Panc1 (cell line): ENCODE measurements around the gene NCOA3. TPM values are rescaled to one million over a fixed set of nuclear protein-coding genes. Genes with fewer than 3 reads are reported as not detected.

Experiments used
- ATAC-seq: fragments of 200-7000 bp; cut with Tn5 transposase; 2 replicates; pipeline ENCODE4 v1.9.1; 2020; ENCODE audit warnings: mild to moderate bottlenecking, moderate library complexity
- BruUV-seq: library from RNA; stranded (reverse); fragments of 400-500 nt; replicated peaks from 2 replicates; lab custom pipeline; 2021; lab: Mats Ljungman, UMichigan
- CTCF ChIA-PET: fragments of 300-600 bp; sonication (Branson Sonifier 250); formaldehyde crosslinking; loops from one replicate; lab custom pipeline; 2022; ENCODE audit warnings: antibody characterized with exemption; lab: Charles Lee
- POLR2A ChIA-PET: fragments of 300-600 bp; sonication (Branson Sonifier 250); formaldehyde crosslinking; loops from one replicate; lab custom pipeline; 2022; ENCODE audit warnings: antibody characterized with exemption; lab: Charles Lee
- DNase-seq: peaks from one replicate; pipeline ENCODE4 v3.0.0-alpha.2; 2010; ENCODE audit warnings: low read depth, low spot score
- H3K27ac ChIP-seq: 2 replicates; pipeline ENCODE4 v1.5.1; 2011; ENCODE audit warnings: mild to moderate bottlenecking, low read length, inconsistent platforms
- H3K27me3 ChIP-seq: fragments of 200-500 bp; sonication (Bioruptor generic); 2 replicates; pipeline ENCODE4 v1.6.0; 2014; ENCODE audit warnings: low read length, inconsistent platforms; ENCODE audit not compliant: control insufficient read depth, insufficient read depth
- H3K36me3 ChIP-seq: fragments of 200-500 bp; sonication (Bioruptor generic); 2 replicates; pipeline ENCODE4 v1.5.1; 2014; ENCODE audit warnings: inconsistent platforms, mild to moderate bottlenecking, low read length, moderate library complexity; ENCODE audit not compliant: control insufficient read depth, insufficient read depth
- H3K4me1 ChIP-seq: 2 replicates; pipeline ENCODE4 v1.5.1; 2011; ENCODE audit warnings: inconsistent platforms, mild to moderate bottlenecking, low read length, moderate library complexity; ENCODE audit not compliant: control insufficient read depth, insufficient read depth
- H3K4me3 ChIP-seq, 2 experiments: 2 replicates each; pipeline ENCODE4 v1.5.1; 2011 to 2012; ENCODE audit warnings: low read depth in 2 of 2, low read length in 2 of 2, mild to moderate bottlenecking in 2 of 2, inconsistent platforms in 1 of 2, moderate library complexity in 1 of 2
- H3K9me3 ChIP-seq: fragments of 200-500 bp; sonication (Bioruptor generic); 2 replicates; pipeline ENCODE4 v1.5.1; 2014; ENCODE audit warnings: low read depth, mild to moderate bottlenecking, inconsistent platforms, low read length, moderate library complexity; ENCODE audit not compliant: control insufficient read depth, insufficient read depth
- POLR2AphosphoS5 ChIP-seq: IDR thresholded peaks from 2 replicates; pipeline ENCODE4 v1.6.1; 2012; ENCODE audit warnings: mild to moderate bottlenecking, low read depth, low read length, moderate library complexity
- in situ Hi-C: cut with HindIII; loops from 2 replicates; pipeline ENCODE4 v1.10.0; 2016; ENCODE audit warnings: low sequenced_read_pairs, low pct_unique_long_range_greater_than_20kb
- intact Hi-C: fragments of 100-400 bp; cut with micrococcal nuclease; formaldehyde crosslinking; loops from one replicate; pipeline ENCODE4 v1.10.0; 2022; ENCODE audit not compliant: unreplicated experiment
- total RNA-seq: library from RNA; stranded (reverse); gene quantifications from one replicate; pipeline ENCODE4 v1.2.1, GENCODE V29; 2021; ENCODE audit not compliant: unreplicated experiment
- TF ChIP-seq, protein P1 (sequence below), 2 experiments: IDR thresholded peaks; 2 replicates each; pipeline ENCODE4 v1.6.1; 2011 to 2012; ENCODE audit warnings: low read depth in 2 of 2, control low read depth in 1 of 2, low read length in 1 of 2, mild to moderate bottlenecking in 1 of 2, moderate library complexity in 1 of 2; ENCODE audit not compliant: insufficient read depth in 1 of 2
- TF ChIP-seq, protein P2 (sequence below): fragments of 450-650 bp; IDR thresholded peaks from 2 replicates; pipeline ENCODE4 v1.5.1; 2017; ENCODE audit warnings: mild to moderate bottlenecking

The NCOA3 gene
- total RNA-seq, 1 experiment from 2014 or later = 47.7 TPM

DNA sequence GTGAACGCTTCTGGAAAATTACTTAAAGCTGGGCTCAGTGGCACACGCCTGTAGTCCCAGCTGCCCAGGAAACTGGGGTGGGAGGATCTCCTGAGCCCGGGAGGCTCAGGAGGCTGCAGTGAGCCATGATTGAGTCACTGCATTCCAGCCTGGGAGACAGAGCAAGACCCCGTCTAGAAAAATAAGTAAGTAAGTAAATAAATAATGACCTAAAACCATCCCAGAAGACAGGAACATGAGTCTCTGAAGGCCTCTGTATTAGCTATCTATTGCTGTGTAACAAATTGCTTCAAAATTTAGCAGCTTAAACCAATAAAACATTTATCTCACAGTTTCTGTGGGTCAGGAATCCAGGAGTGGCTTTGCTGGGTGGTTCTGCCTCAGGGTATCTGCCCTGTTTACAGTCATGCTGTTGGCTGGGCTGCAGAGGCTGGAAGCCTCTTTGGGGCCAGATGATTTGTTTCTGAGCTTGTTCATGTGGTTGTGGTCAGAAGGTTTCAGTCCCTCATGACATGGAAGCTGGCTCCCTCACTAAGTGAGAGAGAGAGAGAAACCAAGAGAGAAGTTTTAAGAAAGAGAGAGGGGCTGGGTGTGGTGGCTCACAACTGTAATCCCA, 48.4 kb upstream of the NCOA3 start:
- BruUV-seq = no TSS peak
- in situ Hi-C loops = no loop called here
- peak; percentile 96 for ATAC-seq

GRCh38 chr20:47454298-47455132, 47.2 kb upstream of the NCOA3 start:
- ChIA-PET POLR2A (no interaction called here), CTCF (interaction anchor here (1.3 kb wide), 1 partner anchor 70 kb away, joined by 3 read pairs; no protein-coding TSS in a partner anchor)
- intact Hi-C loops = no loop called here
- Histone ChIP-seq H3K4me3 (no peak overlapping the region), H3K36me3 (no peaks in the 10 kb centered on the region), H3K4me1 (peaks cover 17% of the 10 kb centered on the region; the same call in 1 of the 2 replicates), H3K27me3 (no peaks in the 10 kb centered on the region), H3K27ac (peak overlapping the region; percentile 72), H3K9me3 (no peaks in the 10 kb centered on the region)
- ATAC-seq (no peak), DNase-seq (no peak)
- in situ Hi-C loops = no loop called here
- TF ChIP-seq, protein P1, sequence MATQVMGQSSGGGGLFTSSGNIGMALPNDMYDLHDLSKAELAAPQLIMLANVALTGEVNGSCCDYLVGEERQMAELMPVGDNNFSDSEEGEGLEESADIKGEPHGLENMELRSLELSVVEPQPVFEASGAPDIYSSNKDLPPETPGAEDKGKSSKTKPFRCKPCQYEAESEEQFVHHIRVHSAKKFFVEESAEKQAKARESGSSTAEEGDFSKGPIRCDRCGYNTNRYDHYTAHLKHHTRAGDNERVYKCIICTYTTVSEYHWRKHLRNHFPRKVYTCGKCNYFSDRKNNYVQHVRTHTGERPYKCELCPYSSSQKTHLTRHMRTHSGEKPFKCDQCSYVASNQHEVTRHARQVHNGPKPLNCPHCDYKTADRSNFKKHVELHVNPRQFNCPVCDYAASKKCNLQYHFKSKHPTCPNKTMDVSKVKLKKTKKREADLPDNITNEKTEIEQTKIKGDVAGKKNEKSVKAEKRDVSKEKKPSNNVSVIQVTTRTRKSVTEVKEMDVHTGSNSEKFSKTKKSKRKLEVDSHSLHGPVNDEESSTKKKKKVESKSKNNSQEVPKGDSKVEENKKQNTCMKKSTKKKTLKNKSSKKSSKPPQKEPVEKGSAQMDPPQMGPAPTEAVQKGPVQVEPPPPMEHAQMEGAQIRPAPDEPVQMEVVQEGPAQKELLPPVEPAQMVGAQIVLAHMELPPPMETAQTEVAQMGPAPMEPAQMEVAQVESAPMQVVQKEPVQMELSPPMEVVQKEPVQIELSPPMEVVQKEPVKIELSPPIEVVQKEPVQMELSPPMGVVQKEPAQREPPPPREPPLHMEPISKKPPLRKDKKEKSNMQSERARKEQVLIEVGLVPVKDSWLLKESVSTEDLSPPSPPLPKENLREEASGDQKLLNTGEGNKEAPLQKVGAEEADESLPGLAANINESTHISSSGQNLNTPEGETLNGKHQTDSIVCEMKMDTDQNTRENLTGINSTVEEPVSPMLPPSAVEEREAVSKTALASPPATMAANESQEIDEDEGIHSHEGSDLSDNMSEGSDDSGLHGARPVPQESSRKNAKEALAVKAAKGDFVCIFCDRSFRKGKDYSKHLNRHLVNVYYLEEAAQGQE (IDR thresholded peaks at IDR 0.05; ENCODE audit: insufficient read depth in 1 of 2, low read depth in 2 of 2, low read length in 1 of 2) = no peak
- BruUV-seq = no TSS peak

More for the DNA sequence above, 48.4 kb upstream of the NCOA3 start:
- no peaks in the 10 kb centered on the region for H3K36me3 ChIP-seq
- H3K27me3 ChIP-seq = no peaks in the 10 kb centered on the region
- TF ChIP-seq, protein P2, sequence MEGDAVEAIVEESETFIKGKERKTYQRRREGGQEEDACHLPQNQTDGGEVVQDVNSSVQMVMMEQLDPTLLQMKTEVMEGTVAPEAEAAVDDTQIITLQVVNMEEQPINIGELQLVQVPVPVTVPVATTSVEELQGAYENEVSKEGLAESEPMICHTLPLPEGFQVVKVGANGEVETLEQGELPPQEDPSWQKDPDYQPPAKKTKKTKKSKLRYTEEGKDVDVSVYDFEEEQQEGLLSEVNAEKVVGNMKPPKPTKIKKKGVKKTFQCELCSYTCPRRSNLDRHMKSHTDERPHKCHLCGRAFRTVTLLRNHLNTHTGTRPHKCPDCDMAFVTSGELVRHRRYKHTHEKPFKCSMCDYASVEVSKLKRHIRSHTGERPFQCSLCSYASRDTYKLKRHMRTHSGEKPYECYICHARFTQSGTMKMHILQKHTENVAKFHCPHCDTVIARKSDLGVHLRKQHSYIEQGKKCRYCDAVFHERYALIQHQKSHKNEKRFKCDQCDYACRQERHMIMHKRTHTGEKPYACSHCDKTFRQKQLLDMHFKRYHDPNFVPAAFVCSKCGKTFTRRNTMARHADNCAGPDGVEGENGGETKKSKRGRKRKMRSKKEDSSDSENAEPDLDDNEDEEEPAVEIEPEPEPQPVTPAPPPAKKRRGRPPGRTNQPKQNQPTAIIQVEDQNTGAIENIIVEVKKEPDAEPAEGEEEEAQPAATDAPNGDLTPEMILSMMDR = no peak
- peak; percentile 41; the same call in 1 of the 2 replicates for TF ChIP-seq POLR2AphosphoS5
- peak overlapping the region; percentile 73 for H3K27ac ChIP-seq
- no peak overlapping the region for H3K4me3 ChIP-seq
- POLR2A ChIA-PET = no interaction called here
- intact Hi-C loops = no loop called here
- H3K9me3 ChIP-seq = no peaks in the 10 kb centered on the region
- peak; percentile 68 for DNase-seq
- CTCF ChIA-PET = interaction anchor here (1.1 kb wide), 1 partner anchor 69 kb away, joined by 4 read pairs; no protein-coding TSS in a partner anchor
- peaks cover 17% of the 10 kb centered on the region; the same call in 1 of the 2 replicates for H3K4me1 ChIP-seq
